Limb (tissue), 2 donors: ENCODE data around the gene IGFALS.
A peak's percentile ranks its signal among the peaks of the same experiment; 100 is the strongest.

Source experiments
- DNase-seq, 2 donors: peaks; one replicate each; pipeline ENCODE4 v3.0.0-alpha.2; 2016; ENCODE audit errors: extremely low spot score in 2 of 2

IGFALS gene

DNA sequence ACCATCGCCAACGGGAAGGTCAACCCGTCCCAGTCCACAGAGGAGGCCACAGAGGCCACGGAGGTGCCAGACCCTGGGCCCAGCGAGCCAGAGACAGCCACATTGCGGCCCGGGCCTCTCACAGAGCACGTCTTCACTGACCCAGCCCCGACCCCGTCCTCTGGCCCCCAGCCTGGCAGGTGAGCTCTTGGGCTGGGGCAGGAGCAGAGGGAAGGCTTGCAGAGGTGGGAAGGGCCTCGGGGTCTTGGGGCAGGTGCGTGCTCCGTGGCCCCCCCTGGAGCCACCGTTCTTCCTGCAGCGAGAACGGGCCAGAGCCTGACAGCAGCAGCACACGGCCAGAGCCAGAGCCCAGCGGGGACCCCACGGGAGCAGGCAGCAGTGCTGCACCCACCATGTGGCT, 27.3 kb downstream of the IGFALS start:
- DNase-seq = no peak

DNA sequence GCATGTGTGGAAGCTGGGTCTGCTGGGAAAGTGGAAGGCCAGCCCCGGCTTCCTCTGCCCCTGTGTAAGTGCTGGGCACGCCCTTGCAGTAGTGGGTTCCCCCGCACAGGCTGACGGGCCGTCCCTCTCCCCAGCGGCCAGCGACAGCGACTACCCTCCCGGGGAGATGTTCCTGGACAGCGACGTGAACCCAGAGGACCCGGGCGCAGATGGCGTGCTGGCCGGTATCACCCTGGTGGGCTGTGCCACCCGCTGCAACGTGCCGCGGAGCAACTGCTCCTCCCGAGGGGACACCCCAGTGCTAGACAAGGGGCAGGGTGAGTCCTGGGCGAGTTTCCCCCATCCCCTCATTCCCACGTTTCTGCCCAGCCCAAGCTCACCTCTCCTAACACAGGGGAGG, 27.7 kb downstream of the IGFALS start:
- no peak for DNase-seq

DNA sequence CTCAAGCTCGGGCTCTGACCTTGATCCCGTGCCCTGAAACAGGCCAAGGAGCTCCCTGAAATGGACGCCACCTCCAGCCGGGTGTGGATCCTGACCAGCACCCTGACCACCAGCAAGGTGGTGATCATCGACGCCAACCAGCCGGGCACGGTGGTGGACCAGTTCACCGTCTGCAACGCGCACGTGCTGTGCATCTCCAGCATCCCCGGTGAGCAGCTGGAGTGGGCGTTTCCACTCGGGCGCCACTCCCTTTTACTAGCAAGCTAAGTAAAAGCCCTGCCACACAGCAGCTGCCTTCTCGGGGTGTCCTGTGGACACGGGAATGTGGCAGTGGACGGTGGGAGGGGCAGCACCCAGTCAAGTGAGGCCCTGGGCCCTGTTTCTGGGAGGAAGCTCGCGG, 28.5 kb downstream of the IGFALS start:
- no peak for DNase-seq

DNA sequence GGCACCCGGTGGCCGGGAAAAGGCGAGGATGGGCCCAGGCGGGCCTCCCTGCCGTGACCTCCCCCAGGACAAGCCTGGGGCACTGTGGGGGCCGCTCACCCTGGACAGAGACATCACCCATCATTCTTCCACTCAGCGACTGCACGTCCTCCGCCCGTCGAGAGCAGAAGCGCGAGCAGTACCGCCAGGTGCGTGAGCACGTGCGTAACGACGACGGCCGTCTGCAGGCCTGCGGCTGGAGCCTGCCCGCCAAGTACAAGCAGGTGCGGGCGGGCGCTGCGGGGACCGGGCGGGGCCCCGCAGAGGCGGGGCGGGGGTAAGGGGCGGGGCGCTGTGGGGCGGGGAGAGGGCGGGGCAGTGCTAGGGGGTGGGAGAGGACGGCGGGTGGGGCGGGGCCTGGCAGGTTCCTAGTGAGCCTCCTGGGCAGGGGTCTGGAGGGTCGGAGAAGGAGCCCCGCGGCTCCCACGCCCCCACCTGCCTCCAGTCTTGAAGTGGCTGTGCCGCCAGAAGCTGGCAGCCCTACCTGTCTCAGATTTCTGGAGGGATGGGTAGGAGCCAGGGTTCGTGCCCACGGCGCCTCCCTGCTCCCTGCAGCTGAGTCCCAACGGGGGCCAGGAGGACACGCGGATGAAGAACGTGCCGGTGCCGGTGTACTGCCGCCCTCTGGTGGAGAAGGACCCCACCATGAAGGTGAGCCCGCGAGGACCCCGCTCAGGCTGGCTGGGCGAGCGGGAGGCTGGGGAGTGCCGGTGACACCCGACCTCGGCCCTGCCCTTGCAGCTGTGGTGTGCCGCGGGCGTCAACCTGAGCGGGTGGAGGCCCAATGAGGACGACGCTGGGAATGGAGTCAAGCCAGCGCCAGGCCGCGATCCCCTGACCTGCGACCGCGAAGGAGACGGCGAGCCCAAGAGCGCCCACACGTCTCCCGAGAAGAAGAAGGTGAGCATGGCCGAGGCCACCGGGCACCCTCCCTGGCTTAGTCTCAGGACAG, 29.7 kb downstream of the IGFALS start:
- peak in 1 of 2 donors; percentile 74 for DNase-seq

DNA sequence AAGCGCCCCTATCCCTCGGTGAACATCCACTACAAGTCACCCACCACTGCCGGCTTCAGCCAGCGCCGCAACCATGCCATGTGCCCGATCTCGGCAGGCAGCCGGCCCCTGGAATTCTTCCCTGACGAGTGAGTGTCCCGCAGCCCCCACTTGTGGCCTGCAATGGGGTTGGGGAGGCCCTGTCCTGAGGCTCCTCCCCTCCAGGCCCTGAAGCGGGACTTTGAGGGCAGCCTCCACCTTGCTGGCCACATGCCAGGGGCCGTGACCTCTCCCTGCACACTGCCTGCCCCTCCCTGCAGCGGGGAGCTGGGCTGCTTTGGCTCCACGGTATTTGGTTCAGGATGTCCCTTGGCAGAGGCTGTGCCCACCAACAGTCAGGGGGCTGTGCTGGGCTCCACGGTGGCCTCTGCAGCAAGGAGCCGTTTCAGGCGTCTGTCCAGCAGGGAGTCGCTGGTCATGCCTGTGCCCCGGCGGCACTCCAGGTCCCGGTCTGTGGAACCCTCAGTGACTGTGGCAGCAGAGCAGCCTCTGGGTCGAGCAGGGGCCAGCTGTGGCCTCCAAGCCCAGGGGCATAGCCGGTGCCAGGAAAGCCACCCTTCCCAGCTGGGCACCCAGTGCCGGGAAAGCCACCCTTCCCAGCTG, 30.5 kb downstream of the IGFALS start:
- no peak for DNase-seq

DNA sequence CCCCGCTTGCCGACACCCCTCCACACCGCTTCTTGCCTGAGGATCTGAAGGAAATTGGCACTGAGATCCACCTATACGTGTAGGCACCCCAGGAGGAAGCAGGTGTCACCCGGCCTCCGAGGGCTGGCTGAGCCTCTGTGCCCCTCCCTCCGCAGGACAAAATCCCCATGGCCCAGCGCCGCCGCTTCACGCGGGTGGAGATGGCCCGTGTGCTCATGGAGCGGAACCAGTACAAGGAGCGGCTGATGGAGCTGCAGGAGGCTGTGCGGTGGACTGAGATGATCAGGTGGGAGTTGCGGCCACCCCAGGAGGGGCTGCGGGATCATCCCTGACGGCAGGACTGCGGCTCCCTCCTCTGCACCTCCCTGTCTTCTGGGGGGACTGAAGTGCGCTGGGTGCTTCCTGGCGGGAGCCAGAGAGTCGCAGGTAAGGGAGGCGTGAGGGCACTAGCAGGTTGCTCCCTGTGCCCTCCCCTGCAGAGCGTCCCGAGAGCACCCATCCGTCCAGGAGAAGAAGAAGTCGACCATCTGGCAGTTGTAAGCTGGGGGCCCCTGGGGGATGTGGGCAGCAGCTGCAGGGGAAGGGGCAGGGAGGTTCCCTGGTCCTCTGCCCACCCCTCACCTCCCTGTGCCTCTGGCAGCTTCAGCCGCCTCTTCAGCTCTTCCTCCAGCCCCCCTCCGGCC, 31.2 kb downstream of the IGFALS start:
- DNase-seq = peak in 1 of 2 donors; percentile 19

DNA sequence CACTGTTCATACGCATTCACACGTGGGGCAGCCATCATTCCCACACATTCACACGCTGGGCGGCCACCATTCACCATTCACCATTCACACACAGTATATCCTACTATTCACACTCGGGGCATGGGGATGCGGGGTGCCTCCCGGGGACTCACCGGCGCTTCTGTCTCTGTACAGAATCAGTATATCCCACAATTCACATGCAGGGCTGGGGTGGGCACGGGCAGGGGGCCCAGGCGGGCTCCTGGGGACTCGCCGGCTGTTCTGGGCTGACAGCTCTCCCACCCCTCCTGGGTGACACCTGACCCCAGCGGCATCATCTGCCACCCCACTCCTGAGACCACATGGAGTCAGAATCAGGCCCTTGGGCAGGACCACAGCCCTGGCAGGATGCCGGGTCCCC, 31.8 kb downstream of the IGFALS start:
- DNase-seq = peak in 1 of 2 donors; percentile 22

DNA sequence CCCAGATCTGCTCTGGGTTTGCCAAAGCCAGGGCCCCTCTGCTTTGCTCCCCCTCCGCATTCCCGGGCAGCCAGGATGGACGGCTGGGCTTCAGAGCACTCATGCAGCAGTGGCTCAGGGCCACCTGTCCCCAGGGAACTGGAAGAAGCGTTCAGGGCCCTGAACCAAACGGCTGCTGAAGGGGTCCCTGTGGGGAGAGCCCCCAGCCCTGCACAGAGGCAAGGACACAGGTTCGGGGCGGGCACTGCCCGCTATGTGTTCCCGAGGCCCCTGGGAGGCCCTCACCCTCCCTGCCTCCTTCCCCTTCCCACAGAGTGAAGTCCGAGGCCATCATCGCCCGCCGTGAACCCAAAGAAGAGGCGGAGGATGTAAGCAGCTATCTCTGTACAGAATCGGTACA, 32.6 kb downstream of the IGFALS start:
- no peak for DNase-seq

DNA sequence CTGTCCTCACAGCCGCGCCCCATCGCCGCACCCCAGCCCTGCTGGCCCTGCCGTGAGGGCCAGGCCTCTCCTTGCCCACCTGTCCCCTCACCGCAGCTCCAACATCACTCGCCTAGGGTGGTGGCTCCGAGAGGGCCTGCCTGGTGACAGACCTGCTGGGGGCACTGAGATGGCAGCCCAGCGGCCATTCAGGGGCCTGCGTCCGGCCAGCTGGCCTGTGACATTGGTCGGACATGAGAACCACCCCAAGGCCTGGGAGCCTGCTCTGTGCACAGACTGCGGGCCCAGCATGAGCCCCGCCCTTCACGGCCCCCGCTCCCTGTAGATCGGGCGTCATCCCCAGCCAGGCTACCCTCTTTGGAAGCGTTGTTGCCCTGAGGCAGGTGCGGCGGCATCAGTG, 34.0 kb downstream of the IGFALS start:
- no peak for DNase-seq

DNA sequence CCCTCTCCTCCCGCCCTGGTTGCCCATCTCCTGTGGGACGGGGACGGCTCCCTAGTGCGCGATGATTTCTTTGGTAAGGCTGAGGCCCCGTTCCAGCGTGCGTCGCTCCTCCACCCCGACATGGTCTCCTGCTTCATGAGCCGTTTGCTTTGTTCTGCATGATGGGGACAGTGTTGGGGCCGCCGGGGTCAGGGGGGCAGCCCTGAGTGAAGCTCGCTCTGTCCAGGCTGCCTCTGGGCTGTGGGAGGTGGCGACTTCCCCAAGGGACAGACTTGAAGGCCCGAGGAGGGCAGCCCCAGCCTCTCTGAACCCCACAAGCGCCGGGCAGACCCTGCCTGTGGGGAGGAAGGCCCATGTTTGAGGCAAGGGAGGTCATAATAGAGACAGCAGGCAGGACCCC, 34.6 kb downstream of the IGFALS start:
- no peak for DNase-seq

DNA sequence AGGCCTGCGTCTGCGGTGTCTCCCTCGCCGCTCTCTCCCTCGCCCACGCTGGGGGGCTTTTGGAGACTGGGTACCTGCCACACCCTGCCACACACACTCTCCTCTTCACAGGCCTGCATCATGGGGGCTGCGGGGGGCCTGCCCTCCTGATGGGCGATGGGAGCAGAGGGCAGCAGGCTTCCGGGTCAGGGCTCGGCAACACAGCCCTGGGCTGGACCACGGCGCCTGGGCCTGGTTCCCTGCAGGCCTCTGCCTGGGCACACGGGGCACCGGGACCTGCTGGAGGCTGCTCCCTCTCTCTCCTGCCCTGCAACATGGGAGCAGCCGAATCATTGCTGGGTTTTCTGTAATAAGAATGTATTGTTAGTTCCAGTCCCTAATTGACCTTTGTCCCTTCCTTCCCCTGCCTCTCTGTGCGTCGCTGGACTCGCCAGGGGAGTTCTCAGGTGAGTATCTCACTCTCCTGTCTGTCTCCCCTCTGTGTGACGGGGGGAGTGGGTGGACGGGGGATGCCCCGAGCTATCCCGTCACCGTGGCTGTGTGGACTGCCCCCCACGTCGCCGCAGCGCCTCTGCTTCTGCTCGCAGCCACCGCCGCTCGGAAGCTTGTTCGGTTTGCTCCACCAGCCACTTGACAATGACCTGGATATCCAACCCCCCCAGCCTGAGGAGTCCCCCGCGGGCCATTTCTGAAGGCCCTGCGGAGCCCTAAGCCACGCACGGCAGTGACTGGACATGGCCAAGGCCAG, 35.6 kb downstream of the IGFALS start:
- no peak for DNase-seq

DNA sequence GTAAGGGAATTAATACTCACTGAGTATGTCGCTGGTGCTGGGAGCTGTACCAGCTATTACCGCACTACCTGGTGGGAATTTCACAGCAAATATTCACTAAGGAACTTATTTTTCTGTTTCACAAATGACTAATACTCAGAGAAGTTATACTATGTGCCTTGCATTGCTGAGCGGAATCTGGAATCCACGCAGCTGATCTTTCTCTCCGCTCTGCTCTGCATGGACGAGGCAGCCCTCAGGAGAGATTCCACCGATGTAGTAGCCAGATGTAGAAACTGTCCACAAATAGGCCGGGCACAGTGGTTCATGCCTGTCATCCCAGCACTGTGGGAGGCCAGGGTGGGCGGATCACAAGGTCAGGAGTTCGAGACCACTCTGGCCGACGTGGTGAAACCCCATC, 39.3 kb downstream of the IGFALS start:
- no peak for DNase-seq

DNA sequence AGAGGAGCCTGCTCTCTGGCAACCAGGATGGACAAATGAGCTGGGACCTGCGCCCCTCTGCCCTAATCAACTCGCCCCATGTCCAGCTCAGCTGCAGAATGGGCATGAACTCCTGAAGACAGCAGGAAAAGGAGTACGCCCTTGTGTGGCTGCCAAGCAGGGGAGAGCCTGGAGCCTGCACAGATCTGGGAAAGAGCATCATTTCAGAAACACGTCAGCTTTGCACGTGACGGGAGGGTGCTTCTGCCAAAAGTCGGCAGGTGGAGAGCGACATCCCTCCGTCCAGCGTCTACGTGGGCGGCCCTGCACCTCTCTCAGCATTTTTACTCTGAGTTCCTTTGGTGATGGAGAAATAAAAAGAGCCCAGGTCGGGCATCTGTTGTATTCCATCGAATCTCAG, 40.7 kb downstream of the IGFALS start:
- DNase-seq = no peak

DNA sequence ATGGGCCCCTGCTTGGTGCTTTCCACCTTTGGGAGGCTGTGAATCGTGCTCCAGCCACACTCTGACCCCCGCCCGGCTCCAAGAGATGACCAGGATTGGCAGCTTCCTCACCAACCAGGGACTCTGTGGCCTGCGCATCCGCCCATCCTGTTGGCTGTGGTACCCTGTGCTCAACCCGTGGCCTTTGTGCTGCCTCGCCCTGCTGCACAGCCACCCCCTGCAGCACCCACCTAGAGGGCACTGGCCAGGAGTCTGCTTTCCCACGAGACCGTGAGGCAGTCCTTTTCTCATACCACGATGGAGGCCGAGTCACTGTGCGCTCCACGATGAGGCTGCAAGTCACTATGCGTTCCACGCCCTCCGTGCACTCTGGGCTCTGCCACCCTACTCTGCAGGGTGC, 41.6 kb downstream of the IGFALS start:
- DNase-seq = no peak

DNA sequence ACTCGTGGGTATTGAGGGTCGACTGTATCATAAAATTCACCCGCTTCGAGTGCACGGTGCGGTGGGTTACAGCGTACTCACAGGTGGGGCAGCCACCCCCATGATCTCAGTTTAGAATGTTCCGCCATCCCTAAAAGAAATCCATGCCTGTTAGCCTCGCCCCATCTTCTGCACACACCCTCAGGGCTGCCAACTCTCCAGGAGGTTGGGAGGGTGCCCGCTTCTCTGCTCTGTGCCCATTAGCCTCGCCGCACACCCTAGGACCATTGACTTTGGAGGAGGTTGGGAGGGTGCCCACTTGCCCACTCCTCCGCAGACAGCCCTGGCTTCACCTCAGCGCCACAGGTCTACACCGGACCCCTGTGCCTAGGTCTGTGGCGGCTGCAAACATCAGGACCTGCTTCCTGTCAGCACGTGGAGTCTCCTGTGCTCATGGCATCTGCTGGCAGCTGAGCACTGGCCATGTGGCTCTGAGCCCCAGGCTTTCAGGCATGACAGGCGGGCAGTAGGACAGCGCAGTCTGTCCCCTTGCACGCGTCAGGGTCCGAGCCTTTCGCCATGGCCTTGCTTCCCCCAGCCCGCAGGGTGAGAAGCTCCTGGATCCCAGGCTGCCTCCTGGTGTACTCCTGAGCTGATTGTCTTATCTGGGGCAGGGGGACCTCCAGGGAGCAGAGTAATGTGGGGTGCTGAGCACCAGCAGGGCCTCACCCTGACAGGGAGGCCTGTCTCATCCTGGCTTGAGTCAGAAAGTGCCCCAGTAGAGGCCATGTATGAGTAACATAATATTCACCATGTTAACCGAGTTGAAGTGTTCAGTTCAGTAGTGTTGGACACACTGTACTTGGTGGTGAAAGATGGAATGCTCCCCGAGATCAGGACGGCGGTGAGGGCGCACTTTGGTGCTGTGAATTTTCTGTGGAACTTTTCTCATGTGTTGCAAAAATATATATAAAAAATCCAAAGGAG, 44.1 kb downstream of the IGFALS start:
- DNase-seq = no peak

DNA sequence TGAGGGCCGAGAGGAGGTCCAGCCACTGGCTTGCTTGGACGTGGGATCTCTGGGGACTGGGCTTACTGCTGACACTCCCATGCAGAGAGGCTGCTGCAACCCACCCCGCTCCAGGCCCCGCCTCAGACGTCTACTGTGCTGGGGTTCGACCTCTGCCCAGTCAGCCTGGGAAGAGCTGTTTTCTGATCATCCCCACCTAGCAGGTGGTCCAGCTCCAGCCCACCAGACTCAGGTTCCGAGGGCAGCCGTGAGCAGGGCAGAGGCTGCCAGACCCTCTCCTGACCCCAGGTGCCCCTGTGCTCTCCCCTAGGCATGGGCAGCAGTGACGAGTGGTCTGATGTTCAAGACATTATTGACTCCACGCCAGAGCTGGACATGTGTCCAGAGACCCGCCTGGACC, 45.6 kb downstream of the IGFALS start:
- no peak for DNase-seq

DNA sequence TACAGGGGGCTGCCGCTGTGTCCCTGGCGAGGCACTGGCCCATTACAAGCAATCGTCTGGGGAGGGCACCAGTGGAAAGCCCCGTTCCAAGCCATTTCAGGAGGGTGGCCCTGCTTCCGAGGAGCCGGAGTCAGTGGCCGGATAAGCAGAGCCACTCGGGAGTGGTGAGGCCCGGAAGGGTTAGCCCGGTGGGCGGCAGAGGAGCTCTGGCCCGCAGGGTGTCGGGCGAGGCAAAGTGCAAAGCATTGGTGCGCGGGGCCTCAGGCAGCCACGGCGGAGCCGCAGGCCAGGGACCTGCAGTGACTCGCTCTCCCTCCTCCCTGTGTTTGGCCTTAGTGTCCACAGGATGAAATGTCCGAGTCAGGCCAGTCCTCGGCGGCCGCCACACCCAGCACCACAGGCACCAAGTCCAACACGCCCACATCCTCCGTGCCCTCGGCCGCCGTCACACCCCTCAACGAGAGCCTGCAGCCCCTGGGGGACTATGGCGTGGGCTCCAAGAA, 46.8 kb downstream of the IGFALS start:
- DNase-seq = no peak

DNA sequence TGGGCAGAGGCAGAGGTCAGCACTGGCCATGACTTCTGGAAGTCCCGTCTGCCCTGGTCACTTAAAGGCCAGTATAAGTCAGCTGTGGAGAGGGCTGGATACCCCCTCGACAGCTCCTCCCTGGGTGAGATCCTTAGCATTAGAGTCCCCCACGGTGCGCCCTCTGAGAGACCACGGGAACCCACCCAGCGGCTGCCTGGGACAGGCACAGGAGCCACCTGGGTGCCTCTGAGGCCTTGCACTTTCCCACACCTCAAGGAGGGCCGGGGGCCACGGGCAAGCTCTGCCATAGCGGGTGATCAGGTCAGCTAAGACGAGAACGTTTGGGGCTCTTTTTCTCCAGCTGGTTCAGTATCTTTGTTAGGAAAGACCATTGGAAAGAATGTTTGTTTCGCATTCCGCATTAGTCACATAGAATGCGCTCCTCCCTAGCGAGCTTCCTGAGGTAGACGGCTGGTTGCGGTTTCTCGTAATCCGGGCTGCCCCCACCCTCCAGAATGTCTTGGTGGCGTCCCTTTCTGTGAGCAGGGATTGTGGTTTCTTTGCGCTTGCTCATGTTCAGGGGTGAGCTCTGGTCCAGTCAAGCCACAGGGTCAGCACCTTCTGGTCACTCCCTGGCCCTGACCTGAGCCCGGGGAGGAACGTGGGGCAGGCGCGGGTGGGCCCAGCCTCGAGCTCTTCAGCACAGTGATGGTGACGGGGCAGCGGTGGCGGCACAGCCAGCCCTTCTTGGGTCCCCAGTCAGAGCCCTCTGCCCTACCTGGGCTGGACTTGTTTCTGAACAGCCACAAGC, 47.4 kb downstream of the IGFALS start:
- no peak for DNase-seq

DNA sequence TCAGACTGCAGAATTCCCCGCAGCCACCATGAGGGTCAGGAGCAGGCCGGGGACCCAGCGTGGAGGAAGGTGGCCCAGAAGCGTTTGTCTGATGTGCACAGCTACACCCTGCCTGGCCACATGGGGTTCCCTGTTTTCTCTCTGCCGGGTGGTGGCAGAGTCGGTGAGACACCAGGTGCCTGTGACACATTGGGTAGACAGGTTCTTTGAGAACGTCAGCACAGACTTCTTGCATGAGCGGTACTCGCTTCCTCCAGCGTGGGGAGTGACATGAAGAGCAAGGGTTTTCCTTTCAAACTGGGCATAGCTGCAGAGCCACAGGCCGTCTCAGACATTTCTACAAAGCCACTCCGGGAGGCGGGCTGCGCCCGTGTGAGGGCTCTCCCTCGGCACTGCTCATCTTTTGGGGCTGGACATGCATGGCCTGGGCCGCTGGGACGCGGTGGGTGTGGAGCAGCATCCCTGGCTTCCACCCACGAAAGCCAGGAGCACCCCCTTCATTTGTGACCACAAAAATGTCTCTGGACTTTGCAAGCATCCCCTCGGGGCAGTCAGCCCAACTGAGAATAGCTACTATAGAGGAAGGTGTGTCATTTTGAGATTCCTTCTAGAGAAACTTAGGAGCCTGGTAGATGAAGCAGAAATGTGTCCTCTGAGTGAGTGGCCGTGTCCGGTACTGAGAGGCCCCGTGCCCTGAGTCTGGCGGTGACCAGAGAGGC, 48.2 kb downstream of the IGFALS start:
- DNase-seq = no peak
